Uterus (tissue), 4 donors: ENCODE results near the gene ZNF516. TPM values are rescaled to one million over a fixed set of nuclear protein-coding genes. Genes with fewer than 3 reads are reported as not detected.

Experiments used
- DNase-seq, 2 donors: peaks; one replicate each; pipeline ENCODE4 v3.0.0-alpha.2; 2019 to 2020
- H3K27ac ChIP-seq, 2 donors: fragments of 200-600 bp; sonication (generic); 1 replicate in 1 of 2; 2 replicates in 1 of 2; pipeline ENCODE4 v1.5.1; 2016 to 2018
- H3K27me3 ChIP-seq, 2 donors: fragments of 200-600 bp; sonication (generic); one replicate each; pipeline ENCODE4 v1.5.1; 2018 to 2019; ENCODE audit warnings: control low read depth in 1 of 2
- H3K36me3 ChIP-seq, 2 donors: fragments of 200-600 bp; sonication (generic); one replicate each; pipeline ENCODE4 v1.5.1; 2019; ENCODE audit warnings: control low read depth in 1 of 2
- H3K4me1 ChIP-seq, 2 donors: fragments of 200-600 bp; sonication (generic); one replicate each; pipeline ENCODE4 v1.5.1; 2018 to 2019; ENCODE audit warnings: control low read depth in 1 of 2
- H3K4me3 ChIP-seq, 2 donors: fragments of 200-600 bp; sonication (generic); 1 replicate in 1 of 2; 2 replicates in 1 of 2; pipeline ENCODE4 v1.5.1; 2018 to 2019; ENCODE audit warnings: mild to moderate bottlenecking in 1 of 2
- H3K9me3 ChIP-seq, 2 donors: fragments of 200-600 bp; sonication (generic); one replicate each; pipeline ENCODE4 v1.5.1; 2019; ENCODE audit warnings: control low read depth in 1 of 2
- POLR2A ChIP-seq, 2 donors: fragments of 450-650 bp; IDR thresholded peaks; one replicate each; pipeline ENCODE4 v1.6.1; 2016; ENCODE audit warnings: antibody characterized with exemption in 2 of 2, mild to moderate bottlenecking in 1 of 2, moderate library complexity in 1 of 2
- intact Hi-C: fragments of 100-400 bp; cut with DNase I; formaldehyde crosslinking; loops from one replicate; pipeline ENCODE4 v1.15.1; 2023; ENCODE audit warnings: low total_unique reads
- total RNA-seq, 4 donors: library from RNA; depleted of rRNA in 3 of 4; stranded (reverse); fragments of >200 nt in 3 of 4; gene quantifications; one replicate each; pipeline versions ENCODE4 v1.1.0 to v1.2.4, GENCODE V29; 2014 to 2023
- TF ChIP-seq, protein P1 (sequence below), 4 experiments: fragments of 200-600 bp in 2 of 4; fragments of 450-650 bp in 2 of 4; sonication (generic) in 2 of 4; IDR thresholded peaks; one replicate each; pipeline ENCODE4 v1.5.1; 2016 to 2019; ENCODE audit warnings: antibody characterized with exemption in 4 of 4, mild to moderate bottlenecking in 2 of 4, moderate library complexity in 1 of 4
- donor health status: DM: yes; HTN: yes; CAD: no.

The ZNF516 gene
- total RNA-seq, 4 donors from 2014 or later = 29.4 to 177 (median 65.7) TPM

DNA sequence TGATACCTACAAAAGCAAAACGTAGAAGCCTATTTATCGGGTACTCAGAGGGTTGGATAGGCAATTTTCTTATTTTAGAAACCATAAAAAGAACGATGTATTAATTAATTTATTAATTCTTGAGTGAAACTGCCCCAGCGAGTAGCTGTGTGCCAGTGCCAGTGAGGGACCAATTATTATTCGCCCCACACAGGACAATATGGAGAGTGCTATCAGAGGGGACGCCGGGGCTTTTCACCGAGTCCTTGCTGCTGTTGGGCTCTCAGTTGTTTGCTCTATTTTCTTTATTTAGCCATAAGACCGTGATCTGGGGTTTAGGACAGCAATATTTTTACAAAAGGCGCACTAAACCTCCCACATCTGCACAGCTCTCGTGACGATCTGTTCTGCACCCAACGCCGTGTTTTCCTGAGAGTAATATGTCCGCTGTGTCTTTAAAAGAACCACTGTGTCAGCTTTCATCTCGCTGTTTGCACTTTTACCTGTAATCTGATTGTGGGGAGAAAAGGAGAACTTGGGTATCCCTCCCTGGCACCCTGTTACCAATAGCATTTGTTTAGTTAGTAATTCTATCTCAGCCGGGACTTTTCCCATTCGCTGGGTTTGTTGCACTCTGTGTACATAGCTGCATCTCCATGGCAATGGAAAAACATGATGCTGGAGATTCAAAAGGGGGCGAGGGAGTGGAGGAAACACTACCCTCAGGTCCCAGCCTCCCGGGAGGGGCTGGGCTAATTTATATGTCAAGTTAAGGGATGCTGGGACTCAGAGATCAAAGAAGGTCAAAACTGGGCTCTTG lies 30.1 kb upstream of the ZNF516 start:
- intact Hi-C loops = no loop called here
- no peaks in the 10 kb centered on the region for H3K4me1 ChIP-seq
- no peak for TF ChIP-seq POLR2A (IDR thresholded peaks at IDR 0.05)
- TF ChIP-seq, protein P1, sequence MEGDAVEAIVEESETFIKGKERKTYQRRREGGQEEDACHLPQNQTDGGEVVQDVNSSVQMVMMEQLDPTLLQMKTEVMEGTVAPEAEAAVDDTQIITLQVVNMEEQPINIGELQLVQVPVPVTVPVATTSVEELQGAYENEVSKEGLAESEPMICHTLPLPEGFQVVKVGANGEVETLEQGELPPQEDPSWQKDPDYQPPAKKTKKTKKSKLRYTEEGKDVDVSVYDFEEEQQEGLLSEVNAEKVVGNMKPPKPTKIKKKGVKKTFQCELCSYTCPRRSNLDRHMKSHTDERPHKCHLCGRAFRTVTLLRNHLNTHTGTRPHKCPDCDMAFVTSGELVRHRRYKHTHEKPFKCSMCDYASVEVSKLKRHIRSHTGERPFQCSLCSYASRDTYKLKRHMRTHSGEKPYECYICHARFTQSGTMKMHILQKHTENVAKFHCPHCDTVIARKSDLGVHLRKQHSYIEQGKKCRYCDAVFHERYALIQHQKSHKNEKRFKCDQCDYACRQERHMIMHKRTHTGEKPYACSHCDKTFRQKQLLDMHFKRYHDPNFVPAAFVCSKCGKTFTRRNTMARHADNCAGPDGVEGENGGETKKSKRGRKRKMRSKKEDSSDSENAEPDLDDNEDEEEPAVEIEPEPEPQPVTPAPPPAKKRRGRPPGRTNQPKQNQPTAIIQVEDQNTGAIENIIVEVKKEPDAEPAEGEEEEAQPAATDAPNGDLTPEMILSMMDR (IDR thresholded peaks at IDR 0.05) = no peak
- H3K27ac ChIP-seq = peak overlapping the region; percentile 86 to 97
- H3K9me3 ChIP-seq = no peaks in the 10 kb centered on the region
- peak; percentile 61 to 76 for DNase-seq
- H3K36me3 ChIP-seq = no peaks in the 10 kb centered on the region
- no peaks in the 10 kb centered on the region for H3K27me3 ChIP-seq
- H3K4me3 ChIP-seq = peak overlapping the region; percentile 42 to 45

DNA sequence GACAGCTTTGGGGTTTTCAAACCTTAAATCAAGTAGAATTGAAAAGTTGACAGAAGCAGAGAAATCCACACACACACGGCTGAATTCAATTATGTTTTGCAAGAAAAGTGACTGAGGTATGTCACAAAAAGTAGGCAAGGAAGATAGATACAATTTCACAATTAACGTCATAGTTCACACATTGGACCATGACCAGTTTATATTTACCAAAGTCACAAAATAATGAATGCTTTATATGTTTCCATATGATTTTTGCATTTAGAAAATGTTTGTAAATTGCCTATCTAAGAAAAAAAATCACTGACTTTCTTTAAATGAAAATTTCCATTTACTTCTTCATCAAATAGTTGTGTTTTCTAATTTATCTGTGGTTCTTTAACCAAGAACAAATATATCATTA lies 29.4 kb upstream of the ZNF516 start:
- H3K36me3 ChIP-seq = no peaks in the 10 kb centered on the region
- peak overlapping the region; percentile 86 to 97 for H3K27ac ChIP-seq
- TF ChIP-seq, protein P1 (IDR thresholded peaks at IDR 0.05) = no peak
- TF ChIP-seq POLR2A (IDR thresholded peaks at IDR 0.05) = no peak
- DNase-seq = no peak
- H3K4me3 ChIP-seq = peak overlapping the region in 1 of 2 donors; percentile 42
- no peaks in the 10 kb centered on the region for H3K27me3 ChIP-seq
- no peaks in the 10 kb centered on the region for H3K4me1 ChIP-seq
- no peaks in the 10 kb centered on the region for H3K9me3 ChIP-seq
- intact Hi-C loops = no loop called here

DNA sequence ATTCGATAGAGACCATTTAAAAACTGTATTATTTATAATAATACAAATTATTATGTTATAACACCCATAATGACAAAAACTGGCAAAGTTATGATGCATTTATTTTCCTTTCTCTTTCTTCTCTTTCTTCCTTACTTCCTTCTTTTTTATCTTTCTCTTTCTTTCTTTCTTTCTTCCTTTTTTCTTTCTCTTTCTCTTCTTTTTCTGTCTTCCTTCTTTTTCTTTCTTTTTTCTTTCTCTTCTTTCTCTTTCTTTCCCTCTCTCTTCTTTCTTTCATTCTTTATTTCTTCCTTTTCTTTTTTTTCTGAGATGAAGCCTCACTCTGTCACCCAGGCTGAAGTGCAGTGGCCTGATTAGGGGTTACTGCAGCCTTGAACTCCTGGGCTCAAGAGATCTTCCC lies 27.5 kb upstream of the ZNF516 start:
- H3K9me3 ChIP-seq = no peaks in the 10 kb centered on the region
- H3K27me3 ChIP-seq = no peaks in the 10 kb centered on the region
- TF ChIP-seq, protein P1 (IDR thresholded peaks at IDR 0.05) = no peak
- no peak for TF ChIP-seq POLR2A (IDR thresholded peaks at IDR 0.05)
- intact Hi-C loops = no loop called here
- H3K27ac ChIP-seq = peak overlapping the region; percentile 86 to 97
- no peak overlapping the region for H3K4me3 ChIP-seq
- H3K4me1 ChIP-seq = peaks cover 0 to 3% of the 10 kb centered on the region in 2 donors
- no peaks in the 10 kb centered on the region for H3K36me3 ChIP-seq
- DNase-seq = no peak

DNA sequence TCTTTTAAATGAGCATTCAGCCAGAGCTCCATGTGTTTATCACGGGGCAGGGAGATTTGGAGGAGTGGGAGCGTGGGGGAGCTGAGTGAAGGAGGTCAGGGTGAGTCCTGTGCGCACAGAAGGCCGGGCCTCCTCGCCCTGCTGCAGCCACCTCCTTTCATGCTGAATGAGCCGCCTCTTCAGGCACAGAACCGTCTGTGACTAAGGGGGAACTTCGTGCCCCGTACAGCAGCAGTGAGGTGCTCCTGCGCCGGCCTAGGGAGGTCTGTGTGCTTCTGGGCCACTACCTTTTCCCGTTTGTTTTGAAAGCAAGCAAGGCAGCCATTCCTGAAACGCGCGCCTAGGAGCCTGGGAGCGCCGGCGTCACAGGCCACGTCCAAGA lies 27.1 kb upstream of the ZNF516 start:
- no peaks in the 10 kb centered on the region for H3K9me3 ChIP-seq
- intact Hi-C loops = no loop called here
- peak overlapping the region; percentile 86 to 97 for H3K27ac ChIP-seq
- H3K36me3 ChIP-seq = no peaks in the 10 kb centered on the region
- peak in 1 of 2 donors; percentile 57 for DNase-seq
- no peak overlapping the region for H3K4me3 ChIP-seq
- peak; percentile 13 to 55 for TF ChIP-seq POLR2A (IDR thresholded peaks at IDR 0.05)
- TF ChIP-seq, protein P1 (IDR thresholded peaks at IDR 0.05) = no peak
- H3K27me3 ChIP-seq = no peaks in the 10 kb centered on the region
- peaks cover 0 to 3% of the 10 kb centered on the region in 2 donors for H3K4me1 ChIP-seq

DNA sequence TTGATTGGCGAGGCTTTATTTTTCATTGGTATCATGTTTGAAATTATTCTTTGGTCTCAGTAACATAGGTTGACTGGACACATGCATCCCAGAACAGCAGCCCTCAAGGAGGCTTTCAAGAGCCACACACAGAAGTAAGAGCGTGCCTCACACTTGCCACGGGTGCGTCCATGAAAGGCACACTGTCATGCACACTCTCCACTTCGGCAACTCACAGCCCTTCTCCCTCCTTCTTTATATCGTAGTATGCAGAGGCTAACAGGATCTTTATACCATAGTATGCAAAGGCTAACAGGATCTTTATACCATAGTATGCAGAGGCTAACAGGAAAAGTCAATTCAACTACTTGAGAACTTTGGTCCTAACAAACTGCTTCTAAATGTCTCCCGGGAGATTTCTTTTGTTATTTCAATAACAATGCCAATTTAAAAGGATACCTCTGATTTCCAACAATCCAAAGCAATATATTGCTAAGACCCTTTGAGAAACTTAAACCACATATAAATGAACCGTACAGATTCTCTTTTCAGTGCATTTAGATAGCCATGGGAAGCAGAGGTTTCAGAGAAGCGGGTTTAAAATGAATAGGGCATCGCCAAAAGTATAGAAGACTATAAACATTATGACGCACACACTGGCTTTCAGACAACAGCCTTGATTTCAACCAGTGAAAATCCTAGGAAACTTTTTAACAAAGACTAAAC lies 26.5 kb upstream of the ZNF516 start:
- no peak for DNase-seq
- Histone ChIP-seq H3K36me3 (no peaks in the 10 kb centered on the region), H3K9me3 (no peaks in the 10 kb centered on the region), H3K4me1 (peaks cover 0 to 3% of the 10 kb centered on the region in 2 donors), H3K27me3 (no peaks in the 10 kb centered on the region), H3K27ac (peak overlapping the region; percentile 86 to 97), H3K4me3 (no peak overlapping the region)
- intact Hi-C loops = no loop called here
- no peak for TF ChIP-seq POLR2A (IDR thresholded peaks at IDR 0.05)
- TF ChIP-seq, protein P1 (IDR thresholded peaks at IDR 0.05) = no peak
